Panc1 (cell line): ENCODE results near the gene GNAI2. TPM values are rescaled to one million over a fixed set of nuclear protein-coding genes. Genes with fewer than 3 reads are reported as not detected.

Experiments
- ATAC-seq: fragments of 200-7000 bp; cut with Tn5 transposase; 2 replicates; pipeline ENCODE4 v1.9.1; 2020; ENCODE audit warnings: mild to moderate bottlenecking, moderate library complexity
- BruUV-seq: library from RNA; stranded (reverse); fragments of 400-500 nt; replicated peaks from 2 replicates; lab custom pipeline; 2021; lab: Mats Ljungman, UMichigan
- CTCF ChIA-PET: fragments of 300-600 bp; sonication (Branson Sonifier 250); formaldehyde crosslinking; loops from one replicate; lab custom pipeline; 2022; ENCODE audit warnings: antibody characterized with exemption; lab: Charles Lee
- POLR2A ChIA-PET: fragments of 300-600 bp; sonication (Branson Sonifier 250); formaldehyde crosslinking; loops from one replicate; lab custom pipeline; 2022; ENCODE audit warnings: antibody characterized with exemption; lab: Charles Lee
- DNase-seq: peaks from one replicate; pipeline ENCODE4 v3.0.0-alpha.2; 2010; ENCODE audit warnings: low read depth, low spot score
- H3K27ac ChIP-seq: 2 replicates; pipeline ENCODE4 v1.5.1; 2011; ENCODE audit warnings: mild to moderate bottlenecking, low read length, inconsistent platforms
- H3K27me3 ChIP-seq: fragments of 200-500 bp; sonication (Bioruptor generic); 2 replicates; pipeline ENCODE4 v1.6.0; 2014; ENCODE audit warnings: low read length, inconsistent platforms; ENCODE audit not compliant: control insufficient read depth, insufficient read depth
- H3K36me3 ChIP-seq: fragments of 200-500 bp; sonication (Bioruptor generic); 2 replicates; pipeline ENCODE4 v1.5.1; 2014; ENCODE audit warnings: inconsistent platforms, mild to moderate bottlenecking, low read length, moderate library complexity; ENCODE audit not compliant: control insufficient read depth, insufficient read depth
- H3K4me1 ChIP-seq: 2 replicates; pipeline ENCODE4 v1.5.1; 2011; ENCODE audit warnings: inconsistent platforms, mild to moderate bottlenecking, low read length, moderate library complexity; ENCODE audit not compliant: control insufficient read depth, insufficient read depth
- H3K4me3 ChIP-seq, 2 experiments: 2 replicates each; pipeline ENCODE4 v1.5.1; 2011 to 2012; ENCODE audit warnings: low read depth in 2 of 2, low read length in 2 of 2, mild to moderate bottlenecking in 2 of 2, inconsistent platforms in 1 of 2, moderate library complexity in 1 of 2
- H3K9me3 ChIP-seq: fragments of 200-500 bp; sonication (Bioruptor generic); 2 replicates; pipeline ENCODE4 v1.5.1; 2014; ENCODE audit warnings: low read depth, mild to moderate bottlenecking, inconsistent platforms, low read length, moderate library complexity; ENCODE audit not compliant: control insufficient read depth, insufficient read depth
- CTCF ChIP-seq: fragments of 450-650 bp; IDR thresholded peaks from 2 replicates; pipeline ENCODE4 v1.5.1; 2017; ENCODE audit warnings: mild to moderate bottlenecking
- POLR2AphosphoS5 ChIP-seq: IDR thresholded peaks from 2 replicates; pipeline ENCODE4 v1.6.1; 2012; ENCODE audit warnings: mild to moderate bottlenecking, low read depth, low read length, moderate library complexity
- REST ChIP-seq, 2 experiments: IDR thresholded peaks; 2 replicates each; pipeline ENCODE4 v1.6.1; 2011 to 2012; ENCODE audit warnings: low read depth in 2 of 2, control low read depth in 1 of 2, low read length in 1 of 2, mild to moderate bottlenecking in 1 of 2, moderate library complexity in 1 of 2; ENCODE audit not compliant: insufficient read depth in 1 of 2
- SIN3A ChIP-seq: IDR thresholded peaks from 2 replicates; pipeline ENCODE4 v1.6.1; 2012; ENCODE audit warnings: low read depth, mild to moderate bottlenecking, low read length, moderate library complexity, borderline replicate concordance; ENCODE audit not compliant: insufficient read depth
- TCF7L2 ChIP-seq: IDR thresholded peaks from 2 replicates; pipeline ENCODE4 v1.6.1; 2011; ENCODE audit warnings: mild to moderate bottlenecking, low read depth, low read length, inconsistent platforms
- in situ Hi-C: cut with HindIII; loops from 2 replicates; pipeline ENCODE4 v1.10.0; 2016; ENCODE audit warnings: low sequenced_read_pairs, low pct_unique_long_range_greater_than_20kb
- intact Hi-C: fragments of 100-400 bp; cut with micrococcal nuclease; formaldehyde crosslinking; loops from one replicate; pipeline ENCODE4 v1.10.0; 2022; ENCODE audit not compliant: unreplicated experiment
- total RNA-seq: library from RNA; stranded (reverse); gene quantifications from one replicate; pipeline ENCODE4 v1.2.1, GENCODE V29; 2021; ENCODE audit not compliant: unreplicated experiment

Gene GNAI2
- total RNA-seq, 1 experiment from 2014 or later: 170 TPM

- in situ Hi-C loops: no loop called here
- ChIA-PET CTCF (interaction anchor here (0.7 kb wide), 1 partner anchor 64 kb away, joined by 4 read pairs; no protein-coding TSS in a partner anchor), POLR2A (interaction anchor here (0.5 kb wide), 1 partner anchor 64 kb away, joined by 5 read pairs; no protein-coding TSS in a partner anchor)
- DNase-seq: no peak
- Histone ChIP-seq H3K9me3 (no peaks in the 10 kb centered on the region), H3K4me3 (no peak overlapping the region), H3K27me3 (no peaks in the 10 kb centered on the region), H3K4me1 (peaks cover 10% of the 10 kb centered on the region), H3K36me3 (no peaks in the 10 kb centered on the region), H3K27ac (no peak overlapping the region)
- intact Hi-C loops: loop anchor here (10.0 kb wide), 1 partner anchor 70 kb away; the partner anchor contains the start of gene GNAT1
- no TSS peak for BruUV-seq
- ATAC-seq: no peak
- no peak for TF ChIP-seq POLR2AphosphoS5
- no peak for TF ChIP-seq SIN3A
- TF ChIP-seq CTCF: no peak
- no peak for TF ChIP-seq REST (IDR thresholded peaks at IDR 0.05; ENCODE audit: insufficient read depth in 1 of 2, low read depth in 2 of 2, low read length in 1 of 2)
These were observed 28.5 kb downstream of the GNAI2 start for GRCh38 chr3:50264383-50264963.

GRCh38 chr3:50264964-50265485, 29.0 kb downstream of the GNAI2 start:
- BruUV-seq: no TSS peak
- in situ Hi-C loops: no loop called here
- intact Hi-C loops: loop anchor here (10.0 kb wide), 1 partner anchor 70 kb away; the partner anchor contains the start of gene GNAT1
- TF ChIP-seq CTCF: no peak
- no peak for TF ChIP-seq POLR2AphosphoS5
- TF ChIP-seq REST (IDR thresholded peaks at IDR 0.05; ENCODE audit: insufficient read depth in 1 of 2, low read depth in 2 of 2, low read length in 1 of 2): no peak
- no peak for TF ChIP-seq SIN3A
- TF ChIP-seq TCF7L2: no peak
- H3K4me3 ChIP-seq: no peak overlapping the region
- no peak overlapping the region for H3K27ac ChIP-seq
- no peaks in the 10 kb centered on the region for H3K9me3 ChIP-seq
- POLR2A ChIA-PET: no interaction called here
- H3K4me1 ChIP-seq: peaks cover 15% of the 10 kb centered on the region
- ATAC-seq (no peak), DNase-seq (no peak)
- H3K36me3 ChIP-seq: no peaks in the 10 kb centered on the region
- CTCF ChIA-PET: interaction anchor here (0.5 to 0.7 kb wide), 2 partner anchors 48 to 64 kb away, joined by 3 to 4 read pairs; no protein-coding TSS in a partner anchor
- no peaks in the 10 kb centered on the region for H3K27me3 ChIP-seq
